ENCODE data around the gene ST6GALNAC2.

DNA sequence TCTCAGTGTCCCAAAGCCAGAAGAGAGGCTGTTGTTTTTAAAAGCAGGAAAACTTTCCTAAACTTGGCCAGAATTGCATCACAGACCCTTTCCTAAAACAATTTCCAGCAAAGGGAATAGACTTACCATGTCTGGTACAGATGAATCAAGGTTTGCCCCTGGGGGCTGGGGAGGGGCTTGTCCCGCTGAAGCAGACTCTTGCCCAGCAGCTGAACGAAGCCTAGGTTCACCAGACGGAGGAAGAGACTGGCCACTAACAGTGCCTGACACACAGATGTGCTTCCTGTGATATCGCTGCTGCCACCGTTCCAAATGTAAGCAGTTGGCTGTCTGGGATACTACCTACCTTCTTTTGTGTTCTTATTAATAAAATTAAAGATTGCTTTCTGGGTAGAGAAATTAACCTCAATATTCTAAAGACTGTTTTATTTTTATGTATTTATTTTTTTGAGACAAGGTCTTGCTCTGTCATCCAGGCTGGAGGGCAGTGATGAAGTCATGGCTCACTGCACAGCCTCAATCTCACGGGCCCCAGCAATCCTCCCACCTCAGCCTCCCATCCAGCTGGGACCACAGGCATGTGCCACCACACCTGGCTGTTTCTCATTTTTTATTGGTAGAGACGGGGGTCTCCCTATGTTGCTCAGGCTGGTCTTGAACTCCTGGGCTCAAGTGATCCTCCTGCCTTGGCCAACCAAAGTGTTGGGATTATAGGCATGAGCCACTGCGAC is 32.3 kb downstream of the ST6GALNAC2 start:
- TF ChIP-seq, protein P1, sequence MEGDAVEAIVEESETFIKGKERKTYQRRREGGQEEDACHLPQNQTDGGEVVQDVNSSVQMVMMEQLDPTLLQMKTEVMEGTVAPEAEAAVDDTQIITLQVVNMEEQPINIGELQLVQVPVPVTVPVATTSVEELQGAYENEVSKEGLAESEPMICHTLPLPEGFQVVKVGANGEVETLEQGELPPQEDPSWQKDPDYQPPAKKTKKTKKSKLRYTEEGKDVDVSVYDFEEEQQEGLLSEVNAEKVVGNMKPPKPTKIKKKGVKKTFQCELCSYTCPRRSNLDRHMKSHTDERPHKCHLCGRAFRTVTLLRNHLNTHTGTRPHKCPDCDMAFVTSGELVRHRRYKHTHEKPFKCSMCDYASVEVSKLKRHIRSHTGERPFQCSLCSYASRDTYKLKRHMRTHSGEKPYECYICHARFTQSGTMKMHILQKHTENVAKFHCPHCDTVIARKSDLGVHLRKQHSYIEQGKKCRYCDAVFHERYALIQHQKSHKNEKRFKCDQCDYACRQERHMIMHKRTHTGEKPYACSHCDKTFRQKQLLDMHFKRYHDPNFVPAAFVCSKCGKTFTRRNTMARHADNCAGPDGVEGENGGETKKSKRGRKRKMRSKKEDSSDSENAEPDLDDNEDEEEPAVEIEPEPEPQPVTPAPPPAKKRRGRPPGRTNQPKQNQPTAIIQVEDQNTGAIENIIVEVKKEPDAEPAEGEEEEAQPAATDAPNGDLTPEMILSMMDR (conservative IDR thresholded peaks at IDR 0.05; ENCODE audit: low read length): no peak
- TF ChIP-seq EZH2phosphoT487 (IDR thresholded peaks at IDR 0.05; ENCODE audit: borderline replicate concordance): no peak

Data from Loucy (cell line).